ENCODE measurements around the gene NKX3-2.

- TF ChIP-seq, protein P1, sequence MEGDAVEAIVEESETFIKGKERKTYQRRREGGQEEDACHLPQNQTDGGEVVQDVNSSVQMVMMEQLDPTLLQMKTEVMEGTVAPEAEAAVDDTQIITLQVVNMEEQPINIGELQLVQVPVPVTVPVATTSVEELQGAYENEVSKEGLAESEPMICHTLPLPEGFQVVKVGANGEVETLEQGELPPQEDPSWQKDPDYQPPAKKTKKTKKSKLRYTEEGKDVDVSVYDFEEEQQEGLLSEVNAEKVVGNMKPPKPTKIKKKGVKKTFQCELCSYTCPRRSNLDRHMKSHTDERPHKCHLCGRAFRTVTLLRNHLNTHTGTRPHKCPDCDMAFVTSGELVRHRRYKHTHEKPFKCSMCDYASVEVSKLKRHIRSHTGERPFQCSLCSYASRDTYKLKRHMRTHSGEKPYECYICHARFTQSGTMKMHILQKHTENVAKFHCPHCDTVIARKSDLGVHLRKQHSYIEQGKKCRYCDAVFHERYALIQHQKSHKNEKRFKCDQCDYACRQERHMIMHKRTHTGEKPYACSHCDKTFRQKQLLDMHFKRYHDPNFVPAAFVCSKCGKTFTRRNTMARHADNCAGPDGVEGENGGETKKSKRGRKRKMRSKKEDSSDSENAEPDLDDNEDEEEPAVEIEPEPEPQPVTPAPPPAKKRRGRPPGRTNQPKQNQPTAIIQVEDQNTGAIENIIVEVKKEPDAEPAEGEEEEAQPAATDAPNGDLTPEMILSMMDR (IDR thresholded peaks at IDR 0.05), result no peak
- TF ChIP-seq POLR2A (IDR thresholded peaks at IDR 0.05), result no peak
These were observed 20.5 kb downstream of the NKX3-2 start for GRCh38 chr4:13523591-13524503.
